Upper lobe of left lung (tissue), 4 donors: ENCODE data around the gene TSPEAR.

Experiments
- CTCF ChIP-seq, 6 experiments: fragments of 450-650 bp in 4 of 6; fragments of 200-600 bp in 2 of 6; sonication (generic) in 2 of 6; IDR thresholded peaks; one replicate each; pipeline ENCODE4 v1.5.1; 2016 to 2019; ENCODE audit warnings: antibody characterized with exemption in 6 of 6
- EP300 ChIP-seq, 4 donors: sonication (generic); formaldehyde crosslinking; IDR thresholded peaks; one replicate each; pipeline ENCODE4 v1.5.1; 2017; ENCODE audit warnings: antibody characterized with exemption in 4 of 4, control low read depth in 2 of 4

GRCh38 chr21:44671911-44672310, 39.5 kb downstream of the TSPEAR start:
- TF ChIP-seq CTCF (IDR thresholded peaks at IDR 0.05) (no peak), EP300 (IDR thresholded peaks at IDR 0.05) (no peak)
